H1 (cell line): Measurements from ENCODE around the gene NLGN4Y.

Source experiments
- EZH2 ChIP-seq: fragments of 200-600 bp; sonication (generic); IDR thresholded peaks from 2 replicates; pipeline ENCODE4 v1.7.1; 2012; ENCODE audit warnings: low read depth, mild to moderate bottlenecking, moderate library complexity, low read length, inconsistent platforms; ENCODE audit not compliant: severe bottlenecking
- TAF1 ChIP-seq: IDR thresholded peaks from 2 replicates; pipeline ENCODE4 v1.6.1; 2011; ENCODE audit warnings: mild to moderate bottlenecking, low read depth, low read length

GRCh38 chrY:14637551-14637950 is 113.2 kb downstream of the NLGN4Y start:
- no peak for TF ChIP-seq EZH2
- TF ChIP-seq TAF1, result no peak
